ENCODE measurements around the gene LPO.

GRCh38 chr17:58275417-58275816, 37.0 kb downstream of the LPO start:
- TF ChIP-seq CTCF (conservative IDR thresholded peaks at IDR 0.05 in 1 of 2, IDR thresholded peaks at IDR 0.05 in 1 of 2; ENCODE audit: extremely low read depth in 1 of 2, insufficient read depth in 1 of 2, low read depth in 1 of 2, low read length in 2 of 2) (no peak), EZH2 (IDR thresholded peaks at IDR 0.05; ENCODE audit: borderline replicate concordance, low read length) (no peak)
